ENCODE results near the gene CCL19.

- TF ChIP-seq SIN3A (IDR thresholded peaks at IDR 0.05; ENCODE audit: borderline replicate concordance, insufficient read depth, low read depth, low read length) (no peak), CTCF (IDR thresholded peaks at IDR 0.05) (no peak), REST (IDR thresholded peaks at IDR 0.05; ENCODE audit: insufficient read depth in 1 of 2, low read depth in 2 of 2, low read length in 1 of 2) (no peak), POLR2AphosphoS5 (IDR thresholded peaks at IDR 0.05; ENCODE audit: low read depth, low read length) (no peak), TCF7L2 (IDR thresholded peaks at IDR 0.05; ENCODE audit: low read depth, low read length) (no peak)
These were observed 24.7 kb upstream of the CCL19 start for GRCh38 chr9:34715639-34716215.

Data from Panc1 (cell line).